Lung (tissue), 12 donors: ENCODE measurements around the gene SCARB1. TPM values are rescaled to one million over a fixed set of nuclear protein-coding genes. Genes with fewer than 3 reads are reported as not detected.

Experiments used
- ATAC-seq: fragments of 200-7000 bp; cut with Tn5 transposase; one replicate; pipeline ENCODE4 v1.9.1; 2020; ENCODE audit warnings: moderate number of reproducible peaks; ENCODE audit not compliant: insufficient read depth, low FRiP score
- DNase-seq, 3 donors: peaks; one replicate each; pipeline ENCODE4 v3.0.0-alpha.2; 2013 to 2017
- H3K27ac ChIP-seq, 2 donors: one replicate each; pipeline ENCODE4 v1.5.1; 2013; ENCODE audit warnings: mild to moderate bottlenecking in 2 of 2, moderate library complexity in 2 of 2, control low read depth in 1 of 2, inconsistent platforms in 1 of 2, low read depth in 1 of 2, low read length in 1 of 2
- H3K27me3 ChIP-seq, 3 donors: one replicate each; pipeline ENCODE4 v1.5.1; 2013; ENCODE audit warnings: low read length in 2 of 3; ENCODE audit not compliant: control insufficient read depth in 3 of 3, insufficient read depth in 3 of 3
- H3K36me3 ChIP-seq, 4 donors: one replicate each; pipeline ENCODE4 v1.5.1; 2013; ENCODE audit warnings: low read length in 4 of 4, mild to moderate bottlenecking in 1 of 4, moderate library complexity in 1 of 4; ENCODE audit not compliant: control insufficient read depth in 4 of 4, insufficient read depth in 4 of 4
- H3K4me1 ChIP-seq, 5 donors: one replicate each; pipeline ENCODE4 v1.5.1; 2013; ENCODE audit warnings: low read length in 5 of 5, mild to moderate bottlenecking in 2 of 5, moderate library complexity in 1 of 5; ENCODE audit not compliant: control insufficient read depth in 5 of 5, insufficient read depth in 5 of 5
- H3K4me3 ChIP-seq: one replicate; pipeline ENCODE4 v1.5.1; 2013; ENCODE audit warnings: mild to moderate bottlenecking, control low read depth, moderate library complexity
- H3K9ac ChIP-seq, 2 donors: one replicate each; pipeline ENCODE4 v1.5.1; 2013; ENCODE audit warnings: low read length in 2 of 2, control low read depth in 1 of 2; ENCODE audit not compliant: insufficient read depth in 1 of 2
- H3K9me3 ChIP-seq, 4 donors: one replicate each; pipeline ENCODE4 v1.5.1; 2013; ENCODE audit warnings: low read length in 3 of 4, mild to moderate bottlenecking in 1 of 4, moderate library complexity in 1 of 4; ENCODE audit not compliant: control insufficient read depth in 4 of 4, insufficient read depth in 3 of 4
- WGBS, 2 donors: extraction: QIAGEN DNeasy Blood & Tissue Kit; methylation state at CpG; one replicate each; pipeline ENCODE4 v1.1.7; 2013; 5-methylcytosine and 5-hydroxymethylcytosine counted together
- polyA plus RNA-seq, 2 donors: library from polyadenylated mRNA; stranded (reverse); fragments of 200-250 nt; gene quantifications; one replicate each; pipeline ENCODE4 v1.2.1, GENCODE V29; 2013
- total RNA-seq, 2 donors: library from RNA; depleted of rRNA in 1 of 2; stranded (reverse); fragments of >200 nt in 1 of 2; gene quantifications; one replicate each; pipeline ENCODE4 v1.2.1, GENCODE V29; 2014 to 2021
- TF ChIP-seq, protein P1 (sequence below): IDR thresholded peaks from 2 replicates; pipeline ENCODE4 v1.5.1; 2012; ENCODE audit warnings: mild to moderate bottlenecking; ENCODE audit errors: control extremely low read depth, extremely low read depth
- donor health status: control.
- donor health status: control.
- donor health status: Bipolar disorder and iron deficiency.
- donor health status: healthy.
- donor health status: DM: yes; HTN: yes; CAD: no.

The SCARB1 gene
- total and polyA plus RNA-seq, 4 donors, result 11.9 to 31.3 (median 28.8) TPM

DNA sequence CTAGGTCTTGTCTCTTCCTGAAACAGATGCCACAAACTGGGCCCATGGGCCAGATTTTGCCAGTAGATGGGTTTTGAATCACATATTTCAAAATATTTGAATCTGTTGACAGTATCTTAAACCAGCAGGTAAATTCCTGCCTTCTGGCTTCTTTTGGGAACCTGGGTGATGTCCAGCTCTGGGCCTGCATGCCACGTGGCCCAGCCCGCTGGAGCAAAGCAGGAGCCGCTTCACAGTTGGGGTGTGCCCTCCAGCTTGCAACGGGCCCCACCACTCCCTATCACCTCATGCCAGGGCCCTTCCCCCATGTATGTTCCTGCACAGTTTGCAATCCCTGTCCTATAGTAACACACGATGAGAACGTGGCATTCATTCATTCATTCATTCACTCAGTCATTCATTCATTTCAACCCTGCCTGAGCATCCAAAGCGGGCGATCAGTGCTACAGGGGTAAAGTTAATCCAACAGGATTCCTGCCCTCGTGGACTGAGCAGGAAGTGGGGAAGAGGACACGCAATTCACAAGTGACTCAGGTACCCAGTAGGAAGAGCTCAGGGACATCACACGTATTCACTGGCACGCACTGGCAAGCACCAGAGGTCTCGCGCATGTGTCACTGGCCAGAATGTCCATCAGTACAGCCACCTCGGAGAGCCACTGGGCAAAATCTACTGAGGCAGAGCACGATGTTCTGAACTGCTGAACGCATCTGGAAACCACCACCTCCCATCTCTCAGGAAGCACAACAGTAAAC lies 27.8 kb downstream of the SCARB1 start:
- DNase-seq (no peak), ATAC-seq (no peak)
- no peaks in the 10 kb centered on the region for H3K9me3 ChIP-seq
- 78% methylated on average over 17 of the region's 17 CpGs for WGBS, 2 donors
- H3K4me3 ChIP-seq, result no peak overlapping the region
- H3K9ac ChIP-seq, result no peak overlapping the region
- H3K4me1 ChIP-seq, result peaks cover 0 to 16% (median 10%) of the 10 kb centered on the region in 5 donors
- H3K27ac ChIP-seq, result no peak overlapping the region
- TF ChIP-seq, protein P1, sequence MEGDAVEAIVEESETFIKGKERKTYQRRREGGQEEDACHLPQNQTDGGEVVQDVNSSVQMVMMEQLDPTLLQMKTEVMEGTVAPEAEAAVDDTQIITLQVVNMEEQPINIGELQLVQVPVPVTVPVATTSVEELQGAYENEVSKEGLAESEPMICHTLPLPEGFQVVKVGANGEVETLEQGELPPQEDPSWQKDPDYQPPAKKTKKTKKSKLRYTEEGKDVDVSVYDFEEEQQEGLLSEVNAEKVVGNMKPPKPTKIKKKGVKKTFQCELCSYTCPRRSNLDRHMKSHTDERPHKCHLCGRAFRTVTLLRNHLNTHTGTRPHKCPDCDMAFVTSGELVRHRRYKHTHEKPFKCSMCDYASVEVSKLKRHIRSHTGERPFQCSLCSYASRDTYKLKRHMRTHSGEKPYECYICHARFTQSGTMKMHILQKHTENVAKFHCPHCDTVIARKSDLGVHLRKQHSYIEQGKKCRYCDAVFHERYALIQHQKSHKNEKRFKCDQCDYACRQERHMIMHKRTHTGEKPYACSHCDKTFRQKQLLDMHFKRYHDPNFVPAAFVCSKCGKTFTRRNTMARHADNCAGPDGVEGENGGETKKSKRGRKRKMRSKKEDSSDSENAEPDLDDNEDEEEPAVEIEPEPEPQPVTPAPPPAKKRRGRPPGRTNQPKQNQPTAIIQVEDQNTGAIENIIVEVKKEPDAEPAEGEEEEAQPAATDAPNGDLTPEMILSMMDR, result no peak
- H3K36me3 ChIP-seq, result no peaks in the 10 kb centered on the region
- no peaks in the 10 kb centered on the region for H3K27me3 ChIP-seq

DNA sequence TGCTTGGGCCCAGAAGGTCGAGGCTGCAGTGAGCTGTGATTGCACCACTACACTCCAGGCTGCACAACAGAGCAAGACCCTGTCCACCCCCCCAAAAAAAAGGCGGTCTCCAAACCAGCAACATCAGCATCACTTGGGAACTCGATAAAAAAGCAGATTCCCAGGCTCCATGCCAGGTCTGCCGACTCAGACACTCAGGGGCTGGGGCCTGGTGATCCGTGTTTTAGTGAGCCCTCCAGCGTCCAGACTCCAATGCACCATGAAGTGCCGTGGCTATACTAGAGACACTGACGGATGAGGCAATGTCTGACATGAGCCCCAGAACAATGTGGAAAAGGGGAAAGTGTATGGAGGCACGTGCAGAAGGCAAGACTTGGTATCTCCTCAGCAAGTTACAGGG lies 28.8 kb downstream of the SCARB1 start:
- 89 to 92% methylated on average over 9 of the region's 9 CpGs for WGBS, 2 donors
- ATAC-seq (no peak), DNase-seq (no peak)
- Histone ChIP-seq H3K36me3 (no peaks in the 10 kb centered on the region), H3K4me1 (peaks cover 0 to 16% (median 10%) of the 10 kb centered on the region in 5 donors), H3K4me3 (no peak overlapping the region), H3K27me3 (no peaks in the 10 kb centered on the region), H3K9me3 (no peaks in the 10 kb centered on the region), H3K9ac (no peak overlapping the region), H3K27ac (no peak overlapping the region)
- TF ChIP-seq, protein P1, result no peak

- no peak overlapping the region for H3K9ac ChIP-seq
- H3K36me3 ChIP-seq, result no peaks in the 10 kb centered on the region
- peaks cover 0 to 20% (median 10%) of the 10 kb centered on the region in 5 donors for H3K4me1 ChIP-seq
- H3K27me3 ChIP-seq, result no peaks in the 10 kb centered on the region
- ATAC-seq (no peak), DNase-seq (peak; percentile 35 to 62 (median 44))
- no peak overlapping the region for H3K4me3 ChIP-seq
- TF ChIP-seq, protein P1, result no peak
- WGBS, 2 donors, result 53 to 65% methylated on average over 18 of the region's 18 CpGs
- no peaks in the 10 kb centered on the region for H3K9me3 ChIP-seq
- H3K27ac ChIP-seq, result no peak overlapping the region
Observed at GRCh38 chr12:124833693-124834122, 30.0 kb downstream of the SCARB1 start.
